ENCODE measurements around the gene DDAH1. TPM values are rescaled to one million over a fixed set of nuclear protein-coding genes. Genes with fewer than 3 reads are reported as not detected.

DDAH1 gene
- total RNA-seq, 2 experiments from 2014 or later, result 0.13 to 0.26 TPM

DNA sequence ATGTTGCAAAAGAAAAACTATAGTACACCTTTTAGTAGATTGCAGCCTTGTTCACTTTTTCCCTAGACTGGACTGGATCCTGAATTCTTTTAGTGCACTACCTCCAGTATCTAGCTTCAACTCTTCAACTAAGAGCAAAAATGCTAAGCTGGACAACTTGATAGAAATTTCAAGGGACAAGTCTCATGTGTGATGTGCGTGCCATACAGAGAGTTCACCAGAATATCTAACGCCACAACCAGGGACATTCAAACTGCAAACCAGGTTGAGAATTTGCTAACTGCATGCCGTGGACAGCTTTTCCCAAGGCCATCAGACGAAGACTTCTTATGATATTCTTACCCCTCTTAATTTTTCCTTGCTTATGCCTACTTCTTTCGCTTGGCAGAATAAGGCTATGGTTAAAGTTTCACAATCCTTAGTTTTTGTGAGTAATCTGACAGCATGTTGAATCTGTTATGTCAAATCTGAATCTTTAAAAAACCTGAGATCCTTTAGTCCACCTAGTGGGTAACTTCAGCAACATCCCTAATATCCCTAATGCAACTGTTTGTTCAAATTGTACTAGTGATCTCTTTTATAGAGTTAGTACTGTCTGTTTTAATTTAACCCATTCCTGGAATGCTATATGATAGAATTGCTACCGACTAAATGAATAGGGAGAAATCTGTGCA, 66.4 kb downstream of the DDAH1 start:
- Mint-ChIP-seq H3K27ac (no peak overlapping the region), H3K27me3 (ENCODE audit: low read depth) (peaks cover 3% of the 10 kb centered on the region), H3K9me3 (ENCODE audit: insufficient read depth) (no peaks in the 10 kb centered on the region), H3K36me3 (ENCODE audit: low read depth) (no peaks in the 10 kb centered on the region), H3K4me3 (no peak overlapping the region), H3K4me1 (ENCODE audit: low read depth) (no peaks in the 10 kb centered on the region)
- CTCF ChIA-PET, result no interaction called here
- DNase-seq (no peak), ATAC-seq (no peak)
- POLR2A ChIA-PET, result no interaction called here

DNA sequence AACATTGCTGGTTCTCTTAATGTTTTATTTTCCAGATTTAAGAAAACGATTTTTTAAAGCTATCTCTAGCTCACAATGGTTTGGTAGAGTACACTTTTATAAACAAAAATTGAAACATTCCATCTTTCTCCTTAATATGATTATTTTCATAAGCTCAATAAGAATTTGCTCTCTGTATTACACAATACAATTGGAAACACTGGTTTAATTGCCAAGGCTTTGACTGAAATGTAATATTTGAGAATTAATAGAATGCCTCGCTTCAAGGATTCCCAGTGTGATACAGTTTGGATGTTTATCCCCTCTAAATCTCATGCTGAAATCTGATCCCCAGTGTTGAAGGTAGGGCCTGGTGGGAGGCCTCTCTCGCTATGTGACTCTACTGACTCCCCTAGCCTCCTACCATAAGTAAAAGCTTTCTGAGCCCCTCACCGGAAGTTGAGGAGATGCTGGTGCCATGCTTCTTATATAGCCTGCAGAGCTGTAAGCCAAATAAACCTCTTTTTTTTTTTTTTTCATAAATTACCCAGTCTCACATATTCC, 67.4 kb downstream of the DDAH1 start:
- no peaks in the 10 kb centered on the region for H3K4me1 Mint-ChIP-seq (ENCODE audit: low read depth)

DNA sequence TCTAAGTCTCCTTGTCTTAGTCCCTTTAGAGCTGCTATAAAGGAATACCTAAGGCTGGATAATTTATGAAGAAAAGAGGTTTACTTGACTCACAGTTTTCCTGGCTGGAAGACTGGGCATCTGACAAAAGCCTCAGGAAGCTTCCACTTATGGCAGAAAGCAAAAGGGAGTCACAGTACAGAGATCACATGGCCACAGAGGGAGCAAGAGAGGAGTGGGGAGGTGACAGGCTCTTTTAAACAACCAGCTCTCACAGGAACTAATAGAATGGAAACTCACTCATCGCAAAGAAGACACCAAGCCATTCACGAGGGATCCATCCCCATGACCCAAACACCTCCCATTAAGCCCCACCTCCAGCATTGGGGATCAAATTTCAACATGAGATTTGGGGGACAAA, 68.8 kb downstream of the DDAH1 start:
- CTCF ChIA-PET, result no interaction called here
- no peak overlapping the region for H3K4me3 Mint-ChIP-seq
- peaks cover 3% of the 10 kb centered on the region for H3K27me3 Mint-ChIP-seq (ENCODE audit: low read depth)
- H3K4me1 Mint-ChIP-seq (ENCODE audit: low read depth), result no peaks in the 10 kb centered on the region
- POLR2A ChIA-PET, result no interaction called here
- ATAC-seq, result no peak
- no peak overlapping the region for H3K27ac Mint-ChIP-seq
- H3K36me3 Mint-ChIP-seq (ENCODE audit: low read depth), result no peaks in the 10 kb centered on the region
- no peaks in the 10 kb centered on the region for H3K9me3 Mint-ChIP-seq (ENCODE audit: insufficient read depth)
- no peak for DNase-seq

More for the DNA sequence above, 67.4 kb downstream of the DDAH1 start:
- Mint-ChIP-seq H3K36me3 (ENCODE audit: low read depth) (no peaks in the 10 kb centered on the region), H3K27ac (no peak overlapping the region), H3K27me3 (ENCODE audit: low read depth) (peaks cover 3% of the 10 kb centered on the region), H3K9me3 (ENCODE audit: insufficient read depth) (no peaks in the 10 kb centered on the region), H3K4me3 (no peak overlapping the region)
- POLR2A ChIA-PET, result no interaction called here
- DNase-seq (no peak), ATAC-seq (no peak)
- CTCF ChIA-PET, result no interaction called here

DNA sequence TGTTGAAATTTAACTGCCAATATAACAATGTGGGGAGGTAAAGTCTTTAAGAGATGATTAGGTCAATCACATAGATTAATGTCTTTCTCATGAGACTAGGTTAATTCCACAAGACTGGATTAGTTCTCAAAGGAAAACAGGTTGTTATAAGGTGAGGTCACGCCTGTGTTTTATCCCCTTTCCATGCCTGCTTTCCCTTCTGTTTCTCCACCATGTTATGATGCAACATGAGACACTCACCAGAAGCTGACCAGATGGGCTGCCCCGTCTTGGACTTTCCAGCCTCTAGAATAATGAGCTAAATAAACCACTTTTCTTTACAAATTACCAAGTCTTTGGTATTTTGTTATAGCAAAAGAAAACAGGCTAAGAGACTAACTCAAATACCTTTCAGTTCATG, 70.8 kb downstream of the DDAH1 start:
- no peaks in the 10 kb centered on the region for H3K36me3 Mint-ChIP-seq (ENCODE audit: low read depth)
- POLR2A ChIA-PET, result no interaction called here
- no peaks in the 10 kb centered on the region for H3K4me1 Mint-ChIP-seq (ENCODE audit: low read depth)
- peaks cover 3% of the 10 kb centered on the region for H3K27me3 Mint-ChIP-seq (ENCODE audit: low read depth)
- H3K9me3 Mint-ChIP-seq (ENCODE audit: insufficient read depth), result no peaks in the 10 kb centered on the region
- no peak overlapping the region for H3K4me3 Mint-ChIP-seq
- CTCF ChIA-PET, result no interaction called here
- DNase-seq (no peak), ATAC-seq (no peak)
- no peak overlapping the region for H3K27ac Mint-ChIP-seq

DNA sequence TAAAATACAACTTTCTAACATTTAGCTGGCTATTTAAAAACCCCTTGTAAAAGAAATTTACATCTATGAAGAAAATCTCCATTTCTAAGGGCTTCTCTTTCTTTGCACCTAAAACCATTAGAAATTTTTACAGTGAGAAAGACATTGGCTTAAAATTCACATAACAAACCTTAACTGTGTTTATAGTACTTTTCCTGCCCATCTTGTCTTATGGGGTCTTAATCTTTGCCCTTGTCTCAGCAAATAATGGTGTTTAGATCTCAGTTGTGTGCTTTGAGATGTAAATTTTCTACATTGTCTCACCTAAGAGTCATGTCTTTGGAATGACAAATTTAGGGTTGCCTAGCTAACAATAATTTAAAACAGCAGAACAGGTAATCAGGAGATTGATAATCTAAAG, 71.5 kb downstream of the DDAH1 start:
- H3K27ac Mint-ChIP-seq, result no peak overlapping the region
- no peaks in the 10 kb centered on the region for H3K36me3 Mint-ChIP-seq (ENCODE audit: low read depth)
- no peaks in the 10 kb centered on the region for H3K9me3 Mint-ChIP-seq (ENCODE audit: insufficient read depth)
- DNase-seq, result no peak
- ATAC-seq, result no peak
- ChIA-PET POLR2A (no interaction called here), CTCF (no interaction called here)
- H3K4me3 Mint-ChIP-seq, result no peak overlapping the region
- H3K27me3 Mint-ChIP-seq (ENCODE audit: low read depth), result peaks cover 3% of the 10 kb centered on the region
- H3K4me1 Mint-ChIP-seq (ENCODE audit: low read depth), result no peaks in the 10 kb centered on the region

DNA sequence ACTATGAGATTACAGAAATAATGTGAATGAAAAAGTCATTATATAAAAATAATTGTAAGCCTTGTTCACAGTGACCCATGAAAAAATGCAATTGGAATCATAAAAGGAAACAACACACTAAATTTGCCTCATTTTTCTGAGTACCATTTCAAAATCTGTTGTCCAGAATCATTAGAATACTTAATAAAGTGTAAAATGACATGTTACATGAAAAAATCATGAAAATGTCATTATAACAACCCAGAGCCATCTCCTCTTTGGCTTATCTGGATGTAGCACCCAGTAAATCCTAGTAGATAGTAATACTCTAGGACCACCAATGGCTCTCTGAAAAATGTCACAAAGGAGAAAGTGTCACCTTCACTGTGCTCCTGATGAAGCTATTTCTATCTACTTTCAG, 76.5 kb downstream of the DDAH1 start:
- ATAC-seq, result no peak
- H3K4me3 Mint-ChIP-seq, result no peak overlapping the region
- H3K27ac Mint-ChIP-seq, result no peak overlapping the region
- peaks cover 3% of the 10 kb centered on the region for H3K27me3 Mint-ChIP-seq (ENCODE audit: low read depth)
- H3K36me3 Mint-ChIP-seq (ENCODE audit: low read depth), result no peaks in the 10 kb centered on the region
- no peaks in the 10 kb centered on the region for H3K9me3 Mint-ChIP-seq (ENCODE audit: insufficient read depth)
- no peak for DNase-seq
- POLR2A ChIA-PET, result no interaction called here
- CTCF ChIA-PET, result no interaction called here
- H3K4me1 Mint-ChIP-seq (ENCODE audit: low read depth), result no peaks in the 10 kb centered on the region

DNA sequence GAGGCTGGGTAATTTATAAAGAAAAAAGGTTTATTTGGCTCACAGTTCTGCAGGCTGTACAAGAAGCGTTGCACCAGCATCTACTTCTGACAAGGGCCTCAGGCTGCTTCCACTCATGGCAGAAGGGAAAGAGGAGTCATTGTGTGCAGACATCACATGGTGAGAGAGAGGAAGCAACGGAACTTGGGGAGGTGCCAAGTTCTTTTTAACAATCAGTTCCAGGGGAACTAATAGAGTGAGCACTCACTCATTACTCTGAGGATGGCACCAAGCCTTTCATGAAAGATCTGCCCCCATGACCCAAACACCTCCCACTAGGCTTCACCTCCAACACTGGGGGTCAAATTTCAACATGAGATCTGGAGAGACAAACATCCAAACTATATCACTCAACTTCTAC, 77.2 kb downstream of the DDAH1 start:
- H3K4me3 Mint-ChIP-seq, result no peak overlapping the region
- H3K9me3 Mint-ChIP-seq (ENCODE audit: insufficient read depth), result no peaks in the 10 kb centered on the region
- H3K4me1 Mint-ChIP-seq (ENCODE audit: low read depth), result no peaks in the 10 kb centered on the region
- peaks cover 3% of the 10 kb centered on the region for H3K27me3 Mint-ChIP-seq (ENCODE audit: low read depth)
- no peak overlapping the region for H3K27ac Mint-ChIP-seq
- DNase-seq, result no peak
- H3K36me3 Mint-ChIP-seq (ENCODE audit: low read depth), result no peaks in the 10 kb centered on the region
- POLR2A ChIA-PET, result no interaction called here
- CTCF ChIA-PET, result no interaction called here
- ATAC-seq, result no peak

DNA sequence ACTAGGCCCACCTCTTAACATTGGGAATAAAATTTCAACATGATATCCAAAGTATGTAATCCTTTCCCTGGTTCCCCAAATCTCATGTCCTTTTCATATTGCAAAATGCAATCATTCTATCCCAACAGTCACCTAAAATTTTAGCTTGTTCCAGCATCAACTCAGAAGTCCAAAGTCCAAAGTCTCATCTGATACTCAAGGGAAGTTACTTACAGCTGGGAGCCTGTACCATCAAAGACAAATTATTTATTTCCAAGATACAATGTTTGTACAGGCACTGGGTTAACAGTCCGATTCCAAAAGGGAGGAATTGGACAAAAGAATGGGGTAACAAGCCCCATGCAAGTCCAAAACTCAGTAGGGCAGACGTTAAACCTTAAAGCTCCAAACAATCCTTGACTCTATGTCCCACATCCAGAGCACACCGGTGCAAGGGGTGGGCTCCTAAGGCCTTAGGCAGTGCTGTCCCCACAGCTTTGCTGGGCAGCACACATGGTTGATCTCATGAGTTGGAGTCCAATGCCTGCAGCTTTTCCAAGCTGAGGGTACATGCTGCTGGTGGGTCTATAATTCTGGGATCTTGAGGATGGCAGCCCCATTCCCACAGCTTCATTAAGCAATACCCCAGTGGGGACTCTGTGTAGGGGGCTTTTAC, 78.8 kb downstream of the DDAH1 start:
- Mint-ChIP-seq H3K9me3 (ENCODE audit: insufficient read depth) (no peaks in the 10 kb centered on the region), H3K27ac (no peak overlapping the region), H3K4me1 (ENCODE audit: low read depth) (no peaks in the 10 kb centered on the region), H3K27me3 (ENCODE audit: low read depth) (peaks cover 3% of the 10 kb centered on the region), H3K36me3 (ENCODE audit: low read depth) (no peaks in the 10 kb centered on the region), H3K4me3 (no peak overlapping the region)
- POLR2A ChIA-PET, result no interaction called here
- DNase-seq, result no peak
- CTCF ChIA-PET, result no interaction called here
- no peak for ATAC-seq

DNA sequence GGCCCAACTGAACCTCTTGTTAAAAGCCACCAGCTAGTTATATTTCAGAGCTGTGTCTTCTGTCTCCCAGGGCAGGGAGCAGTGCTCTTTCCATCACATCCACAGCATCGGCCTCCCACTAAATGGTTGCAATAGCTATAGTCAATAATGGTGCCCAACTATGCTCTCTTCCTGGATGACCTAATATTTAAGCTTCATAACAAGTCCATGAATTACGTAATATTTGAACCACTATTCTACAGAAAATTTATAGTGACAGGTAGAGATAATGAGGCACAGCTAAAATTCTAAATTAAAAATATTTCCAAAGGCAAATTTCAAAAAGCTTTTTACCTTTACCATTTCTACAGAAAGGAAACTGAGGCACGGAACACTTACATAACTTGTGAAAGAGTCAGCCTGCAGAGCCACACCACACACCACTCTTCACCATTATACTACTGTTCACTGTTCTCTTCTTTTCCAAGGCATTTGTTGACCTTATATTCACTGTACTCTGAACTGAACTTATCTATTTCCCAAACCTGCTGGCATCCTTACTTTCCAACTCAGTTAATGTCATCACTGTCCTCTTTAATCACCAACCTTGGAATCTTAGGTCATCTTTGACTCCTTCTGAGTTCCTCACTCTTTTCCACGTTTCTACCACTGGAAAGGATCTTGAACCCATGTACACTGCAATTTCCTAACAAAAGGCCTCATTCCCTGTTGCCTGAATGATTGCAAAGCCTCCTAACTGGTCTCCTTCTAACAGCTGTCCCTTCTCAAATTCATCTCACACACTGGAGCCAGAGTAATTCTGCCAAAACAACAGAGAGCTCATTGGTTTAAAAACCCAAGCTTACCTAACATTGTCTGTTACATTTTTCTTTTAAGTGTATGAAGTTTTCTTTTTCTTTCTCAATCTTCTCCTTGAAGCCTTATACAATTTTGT, 85.5 kb downstream of the DDAH1 start:
- ATAC-seq (no peak), DNase-seq (no peak)
- CTCF ChIA-PET, result no interaction called here
- Mint-ChIP-seq H3K27me3 (ENCODE audit: low read depth) (peaks cover 6% of the 10 kb centered on the region), H3K36me3 (ENCODE audit: low read depth) (no peaks in the 10 kb centered on the region), H3K9me3 (ENCODE audit: insufficient read depth) (no peaks in the 10 kb centered on the region), H3K27ac (no peak overlapping the region), H3K4me3 (no peak overlapping the region), H3K4me1 (ENCODE audit: low read depth) (no peaks in the 10 kb centered on the region)
- POLR2A ChIA-PET, result no interaction called here

DNA sequence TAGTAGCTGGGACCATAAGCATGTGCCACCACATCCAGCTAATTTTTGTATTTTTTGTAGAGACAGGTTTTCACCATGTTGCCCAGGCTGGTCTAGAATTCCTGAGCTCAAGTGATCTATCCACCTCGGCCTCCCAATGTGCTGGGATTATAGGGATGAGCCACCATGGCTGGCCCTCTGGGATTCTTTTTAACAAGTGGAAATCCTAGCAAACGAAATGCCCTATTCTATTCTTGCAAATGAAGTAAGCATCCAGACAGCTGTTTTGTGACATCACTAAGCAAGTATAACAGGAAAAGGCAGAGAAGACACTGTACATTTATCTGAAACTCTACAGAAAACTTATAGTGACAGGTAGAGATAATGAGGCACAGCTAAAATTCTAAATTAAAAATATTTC, 86.4 kb downstream of the DDAH1 start:
- ChIA-PET POLR2A (interaction anchor here (0.6 kb wide), 1 partner anchor 42 kb away, joined by 4 read pairs; no protein-coding TSS in a partner anchor), CTCF (no interaction called here)
- peaks cover 3% of the 10 kb centered on the region for H3K27me3 Mint-ChIP-seq (ENCODE audit: low read depth)
- H3K9me3 Mint-ChIP-seq (ENCODE audit: insufficient read depth), result no peaks in the 10 kb centered on the region
- H3K36me3 Mint-ChIP-seq (ENCODE audit: low read depth), result no peaks in the 10 kb centered on the region
- no peak for ATAC-seq
- no peak overlapping the region for H3K4me3 Mint-ChIP-seq
- no peak overlapping the region for H3K27ac Mint-ChIP-seq
- H3K4me1 Mint-ChIP-seq (ENCODE audit: low read depth), result no peaks in the 10 kb centered on the region
- DNase-seq, result no peak

DNA sequence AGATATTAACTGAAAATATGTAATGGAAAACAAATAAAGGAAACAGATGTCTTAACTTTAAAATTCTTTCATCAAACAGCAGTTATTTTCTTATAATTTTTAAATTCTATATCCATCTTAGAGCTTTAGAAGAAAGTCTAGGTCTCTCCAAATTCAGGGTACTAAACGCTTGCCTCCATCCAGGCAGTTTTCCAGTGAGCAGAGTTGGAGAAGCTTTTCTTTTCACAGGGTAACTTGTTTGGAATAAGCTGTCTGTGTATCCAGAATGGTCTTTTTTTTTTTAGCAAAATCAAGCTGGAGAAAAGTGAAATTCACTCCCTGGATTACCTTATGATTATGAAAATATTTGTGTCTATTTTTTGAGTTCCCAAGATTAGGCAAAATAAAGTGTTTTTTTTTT, 88.6 kb downstream of the DDAH1 start:
- H3K4me3 Mint-ChIP-seq, result no peak overlapping the region
- no peaks in the 10 kb centered on the region for H3K9me3 Mint-ChIP-seq (ENCODE audit: insufficient read depth)
- CTCF ChIA-PET, result no interaction called here
- POLR2A ChIA-PET, result no interaction called here
- DNase-seq, result no peak
- H3K27ac Mint-ChIP-seq, result no peak overlapping the region
- H3K36me3 Mint-ChIP-seq (ENCODE audit: low read depth), result no peaks in the 10 kb centered on the region
- H3K27me3 Mint-ChIP-seq (ENCODE audit: low read depth), result peaks cover 5% of the 10 kb centered on the region
- ATAC-seq, result no peak
- no peaks in the 10 kb centered on the region for H3K4me1 Mint-ChIP-seq (ENCODE audit: low read depth)

DNA sequence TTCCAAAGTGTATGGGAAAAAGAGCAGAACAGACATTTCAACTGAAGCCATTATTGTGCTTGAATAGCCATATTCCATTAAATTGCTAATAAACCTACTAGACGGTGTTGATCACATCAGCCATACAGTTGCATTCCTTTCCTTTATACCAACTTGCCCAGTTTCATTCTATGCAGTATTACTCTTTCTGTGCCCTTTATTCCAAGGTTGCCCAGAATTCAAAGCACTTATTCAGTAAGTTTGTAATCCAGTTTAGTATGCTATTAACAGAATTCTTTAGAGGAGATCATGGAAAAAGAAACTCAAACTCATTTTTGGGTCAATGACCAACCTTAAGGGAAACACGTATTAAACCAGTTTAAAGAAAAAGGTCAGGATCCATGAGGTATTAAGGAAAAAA, 89.5 kb downstream of the DDAH1 start:
- H3K27ac Mint-ChIP-seq, result no peak overlapping the region
- CTCF ChIA-PET, result interaction anchor here (1.2 kb wide), 2 partner anchors 67 to 431 kb away, joined by 3 read pairs; no protein-coding TSS in a partner anchor
- H3K27me3 Mint-ChIP-seq (ENCODE audit: low read depth), result peaks cover 6% of the 10 kb centered on the region

More for the DNA sequence above, 89.5 kb downstream of the DDAH1 start:
- POLR2A ChIA-PET, result no interaction called here
- Mint-ChIP-seq H3K4me1 (ENCODE audit: low read depth) (no peaks in the 10 kb centered on the region), H3K36me3 (ENCODE audit: low read depth) (no peaks in the 10 kb centered on the region), H3K9me3 (ENCODE audit: insufficient read depth) (no peaks in the 10 kb centered on the region), H3K4me3 (no peak overlapping the region)
- ATAC-seq, result no peak
- DNase-seq, result no peak

All from activated CD8-positive, alpha-beta T cell treated with anti-CD3 and anti-CD28 coated beads, Interleukin-2, amount 10 ng/mL, durations not matched to agents 7 days and 5 days (primary cell).